ENCODE data around the gene RBFOX2. TPM values are rescaled to one million over a fixed set of nuclear protein-coding genes. Genes with fewer than 3 reads are reported as not detected.

The RBFOX2 gene
- total and polyA plus RNA-seq, 3 experiments from 2014 or later = 0.86 to 7.1 (median 6.1) TPM

DNA sequence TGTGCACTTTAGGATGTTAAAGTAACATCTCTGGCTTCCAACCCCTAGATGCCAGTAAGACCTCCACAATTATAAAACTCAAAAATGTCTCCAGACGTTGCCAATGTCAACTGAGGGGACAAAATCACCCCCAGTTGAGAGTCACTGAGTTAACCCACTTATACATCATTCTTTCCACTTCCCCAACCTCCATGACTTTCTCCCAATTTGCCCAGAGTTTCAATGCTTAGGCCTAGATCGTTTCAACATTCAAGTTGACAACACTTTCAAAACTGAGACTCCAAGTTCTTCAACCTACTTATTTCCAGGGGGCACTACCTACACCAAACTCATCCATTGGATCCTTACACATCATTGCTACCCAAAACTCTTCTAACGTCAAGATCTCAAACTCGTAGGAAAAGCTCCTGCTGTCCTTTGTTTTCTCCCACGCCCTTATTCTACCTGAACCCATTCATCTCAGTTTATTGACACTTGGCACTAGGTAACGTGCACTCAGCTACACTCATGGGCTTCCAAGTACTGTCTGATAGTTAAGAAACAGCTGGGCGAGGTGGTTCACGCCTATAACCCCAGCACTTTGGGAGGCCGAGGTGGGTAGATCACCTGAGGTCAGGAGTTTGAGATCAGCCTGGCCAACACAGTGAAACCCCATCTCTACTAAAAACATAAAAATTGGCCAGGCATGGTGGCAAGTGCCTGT, 24.5 kb downstream of the RBFOX2 start:
- no peaks in the 10 kb centered on the region for H3K4me1 Mint-ChIP-seq
- H3K4me3 Mint-ChIP-seq = no peak overlapping the region
- Histone ChIP-seq H3K9me3 (ENCODE audit: low read length) (no peaks in the 10 kb centered on the region), H3K4me3 (ENCODE audit: low read length) (no peak overlapping the region), H3K27me3 (ENCODE audit: insufficient read depth, low read length, poor library complexity, severe bottlenecking) (no peaks in the 10 kb centered on the region), H3K36me3 (ENCODE audit: insufficient read depth, low read length) (no peaks in the 10 kb centered on the region), H3K27ac (ENCODE audit: low read depth, low read length) (no peak overlapping the region), H3K4me1 (ENCODE audit: insufficient read depth, low read length) (no peaks in the 10 kb centered on the region)
- peaks cover 11 to 42% of the 10 kb centered on the region in 2 donors for H3K27me3 Mint-ChIP-seq
- H3K27ac Mint-ChIP-seq = peak overlapping the region in 1 of 8 donors; percentile 56
- DNase-seq = no peak
- POLR2A ChIA-PET = no interaction called here
- H3K36me3 Mint-ChIP-seq = peaks cover 0 to 2% (median 0%) of the 10 kb centered on the region in 3 donors
- CTCF ChIA-PET = no interaction called here
- H3K9me3 Mint-ChIP-seq = no peaks in the 10 kb centered on the region

GRCh38 chr22:36002718-36003260, 25.8 kb downstream of the RBFOX2 start:
- ChIA-PET CTCF (no interaction called here), POLR2A (no interaction called here)
- H3K36me3 Mint-ChIP-seq = peaks cover 0 to 2% (median 0%) of the 10 kb centered on the region in 3 donors
- H3K4me3 Mint-ChIP-seq = no peak overlapping the region
- Histone ChIP-seq H3K27me3 (ENCODE audit: insufficient read depth, low read length, poor library complexity, severe bottlenecking) (no peaks in the 10 kb centered on the region), H3K27ac (ENCODE audit: low read depth, low read length) (no peak overlapping the region), H3K4me3 (ENCODE audit: low read length) (no peak overlapping the region), H3K36me3 (ENCODE audit: insufficient read depth, low read length) (no peaks in the 10 kb centered on the region), H3K9me3 (ENCODE audit: low read length) (no peaks in the 10 kb centered on the region), H3K4me1 (ENCODE audit: insufficient read depth, low read length) (no peaks in the 10 kb centered on the region)
- no peaks in the 10 kb centered on the region for H3K4me1 Mint-ChIP-seq
- no peaks in the 10 kb centered on the region for H3K9me3 Mint-ChIP-seq
- no peak overlapping the region for H3K27ac Mint-ChIP-seq
- DNase-seq = no peak
- peaks cover 11 to 37% of the 10 kb centered on the region in 2 donors for H3K27me3 Mint-ChIP-seq

- H3K4me1 ChIP-seq (ENCODE audit: insufficient read depth, low read length) = no peaks in the 10 kb centered on the region
- Mint-ChIP-seq H3K4me3 (no peak overlapping the region), H3K27me3 (peaks cover 8 to 36% of the 10 kb centered on the region in 2 donors), H3K9me3 (no peaks in the 10 kb centered on the region), H3K36me3 (peaks cover 0 to 2% (median 0%) of the 10 kb centered on the region in 3 donors), H3K4me1 (no peaks in the 10 kb centered on the region), H3K27ac (no peak overlapping the region)
- no peaks in the 10 kb centered on the region for H3K27me3 ChIP-seq (ENCODE audit: insufficient read depth, low read length, poor library complexity, severe bottlenecking)
- H3K27ac ChIP-seq (ENCODE audit: low read depth, low read length) = no peak overlapping the region
- POLR2A ChIA-PET = no interaction called here
- no peaks in the 10 kb centered on the region for H3K36me3 ChIP-seq (ENCODE audit: insufficient read depth, low read length)
- CTCF ChIA-PET = no interaction called here
- no peaks in the 10 kb centered on the region for H3K9me3 ChIP-seq (ENCODE audit: low read length)
- no peak for DNase-seq
- H3K4me3 ChIP-seq (ENCODE audit: low read length) = no peak overlapping the region
These were observed 26.5 kb downstream of the RBFOX2 start for GRCh38 chr22:36002084-36002483.

GRCh38 chr22:35998748-35999147, 29.9 kb downstream of the RBFOX2 start:
- Histone ChIP-seq H3K4me3 (ENCODE audit: low read length) (no peak overlapping the region), H3K36me3 (ENCODE audit: insufficient read depth, low read length) (no peaks in the 10 kb centered on the region), H3K4me1 (ENCODE audit: insufficient read depth, low read length) (no peaks in the 10 kb centered on the region), H3K27ac (ENCODE audit: low read depth, low read length) (no peak overlapping the region), H3K27me3 (ENCODE audit: insufficient read depth, low read length, poor library complexity, severe bottlenecking) (no peaks in the 10 kb centered on the region), H3K9me3 (ENCODE audit: low read length) (no peaks in the 10 kb centered on the region)
- H3K27me3 Mint-ChIP-seq = peaks cover 5 to 25% of the 10 kb centered on the region in 2 donors
- no peaks in the 10 kb centered on the region for H3K4me1 Mint-ChIP-seq
- H3K27ac Mint-ChIP-seq = no peak overlapping the region
- ChIA-PET CTCF (interaction anchor here (0.7 kb wide), 1 partner anchor 67 kb away, joined by 3 read pairs; no protein-coding TSS in a partner anchor), POLR2A (no interaction called here)
- no peak for DNase-seq
- H3K4me3 Mint-ChIP-seq = no peak overlapping the region
- no peaks in the 10 kb centered on the region for H3K9me3 Mint-ChIP-seq
- no peaks in the 10 kb centered on the region for H3K36me3 Mint-ChIP-seq

GRCh38 chr22:35997438-35997837, 31.2 kb downstream of the RBFOX2 start:
- Mint-ChIP-seq H3K36me3 (no peaks in the 10 kb centered on the region), H3K27me3 (peaks cover 3 to 29% of the 10 kb centered on the region in 2 donors), H3K4me3 (no peak overlapping the region), H3K27ac (no peak overlapping the region), H3K4me1 (no peaks in the 10 kb centered on the region), H3K9me3 (no peaks in the 10 kb centered on the region)
- no peak for DNase-seq
- H3K36me3 ChIP-seq (ENCODE audit: insufficient read depth, low read length) = no peaks in the 10 kb centered on the region
- H3K27me3 ChIP-seq (ENCODE audit: insufficient read depth, low read length, poor library complexity, severe bottlenecking) = no peaks in the 10 kb centered on the region
- ChIA-PET POLR2A (no interaction called here), CTCF (no interaction called here)
- no peaks in the 10 kb centered on the region for H3K4me1 ChIP-seq (ENCODE audit: insufficient read depth, low read length)
- no peak overlapping the region for H3K4me3 ChIP-seq (ENCODE audit: low read length)
- no peaks in the 10 kb centered on the region for H3K9me3 ChIP-seq (ENCODE audit: low read length)
- H3K27ac ChIP-seq (ENCODE audit: low read depth, low read length) = no peak overlapping the region

DNA sequence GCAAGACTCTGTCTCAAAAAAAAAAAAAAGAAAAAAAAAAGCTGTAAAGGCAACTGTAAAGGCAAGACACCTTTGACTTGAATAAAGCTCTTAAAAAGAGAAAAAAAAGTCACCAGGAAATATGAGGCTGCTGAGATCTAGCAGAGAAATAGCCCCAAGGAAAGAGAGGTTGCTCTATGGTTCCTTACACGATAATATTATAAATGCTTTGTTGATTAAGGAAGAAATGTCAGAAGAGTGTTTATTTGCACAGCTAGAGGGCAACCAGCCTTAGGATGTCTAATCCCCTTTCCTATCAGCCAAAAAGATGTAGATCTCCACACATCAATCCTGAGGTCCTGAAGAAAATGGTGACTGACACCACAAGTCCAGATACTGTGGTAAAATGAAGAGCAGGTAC, 32.0 kb downstream of the RBFOX2 start:
- Histone ChIP-seq H3K4me1 (ENCODE audit: insufficient read depth, low read length) (no peaks in the 10 kb centered on the region), H3K4me3 (ENCODE audit: low read length) (no peak overlapping the region), H3K27ac (ENCODE audit: low read depth, low read length) (no peak overlapping the region), H3K9me3 (ENCODE audit: low read length) (no peaks in the 10 kb centered on the region), H3K36me3 (ENCODE audit: insufficient read depth, low read length) (no peaks in the 10 kb centered on the region), H3K27me3 (ENCODE audit: insufficient read depth, low read length, poor library complexity, severe bottlenecking) (no peaks in the 10 kb centered on the region)
- ChIA-PET POLR2A (no interaction called here), CTCF (no interaction called here)
- Mint-ChIP-seq H3K36me3 (no peaks in the 10 kb centered on the region), H3K4me1 (no peaks in the 10 kb centered on the region), H3K27me3 (peaks cover 3 to 35% of the 10 kb centered on the region in 2 donors), H3K4me3 (no peak overlapping the region), H3K27ac (no peak overlapping the region), H3K9me3 (no peaks in the 10 kb centered on the region)
- no peak for DNase-seq

DNA sequence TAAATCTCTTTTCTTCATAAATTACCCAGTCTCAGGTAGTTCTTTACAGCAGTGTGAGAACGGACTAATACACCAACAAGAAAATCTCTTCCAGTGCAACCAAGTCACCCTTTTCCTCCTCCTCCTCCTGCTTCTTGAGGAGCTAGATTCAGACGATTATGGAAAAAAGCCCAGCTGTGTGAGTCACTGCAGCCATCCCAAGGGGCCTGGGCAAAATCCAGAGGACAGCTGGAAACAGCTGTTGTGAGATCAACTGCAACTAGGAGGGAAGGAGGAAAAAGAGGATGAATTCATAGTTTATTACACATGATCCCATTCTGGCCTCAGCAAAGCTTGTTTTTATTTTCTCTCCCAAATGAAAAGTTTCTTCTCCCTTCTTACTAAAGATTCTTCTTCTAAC, 32.9 kb downstream of the RBFOX2 start:
- no peaks in the 10 kb centered on the region for H3K36me3 Mint-ChIP-seq
- H3K27me3 ChIP-seq (ENCODE audit: insufficient read depth, low read length, poor library complexity, severe bottlenecking) = no peaks in the 10 kb centered on the region
- no peak overlapping the region for H3K4me3 ChIP-seq (ENCODE audit: low read length)
- H3K27ac ChIP-seq (ENCODE audit: low read depth, low read length) = no peak overlapping the region
- ChIA-PET POLR2A (no interaction called here), CTCF (no interaction called here)
- H3K4me1 ChIP-seq (ENCODE audit: insufficient read depth, low read length) = no peaks in the 10 kb centered on the region
- DNase-seq = no peak
- H3K9me3 ChIP-seq (ENCODE audit: low read length) = no peaks in the 10 kb centered on the region
- H3K4me1 Mint-ChIP-seq = no peaks in the 10 kb centered on the region
- H3K27me3 Mint-ChIP-seq = peaks cover 3 to 35% of the 10 kb centered on the region in 2 donors
- H3K9me3 Mint-ChIP-seq = no peaks in the 10 kb centered on the region
- H3K36me3 ChIP-seq (ENCODE audit: insufficient read depth, low read length) = no peaks in the 10 kb centered on the region
- H3K27ac Mint-ChIP-seq = no peak overlapping the region
- H3K4me3 Mint-ChIP-seq = no peak overlapping the region

DNA sequence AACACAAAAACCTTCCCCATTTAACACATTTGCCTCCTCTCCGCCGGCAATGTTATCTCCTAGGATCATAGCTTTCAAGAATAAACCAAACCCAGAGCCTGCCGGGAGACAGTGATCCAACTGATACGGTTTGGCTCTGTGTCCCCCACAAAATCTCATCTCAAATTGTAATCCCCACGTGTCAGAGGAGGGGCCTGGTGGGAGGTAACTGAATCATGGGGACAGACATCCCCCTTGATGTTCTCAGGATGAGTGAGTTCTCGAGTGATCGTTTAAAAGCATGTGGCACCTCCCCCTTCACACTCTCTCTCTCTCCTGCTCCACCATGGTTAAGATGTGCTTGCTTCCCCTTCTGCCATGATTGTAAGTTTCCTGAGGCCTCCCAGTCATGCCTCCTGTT, 33.3 kb downstream of the RBFOX2 start:
- Mint-ChIP-seq H3K36me3 (no peaks in the 10 kb centered on the region), H3K27ac (no peak overlapping the region), H3K4me3 (no peak overlapping the region), H3K27me3 (peaks cover 3 to 35% of the 10 kb centered on the region in 2 donors), H3K4me1 (no peaks in the 10 kb centered on the region), H3K9me3 (no peaks in the 10 kb centered on the region)
- CTCF ChIA-PET = no interaction called here
- POLR2A ChIA-PET = no interaction called here
- Histone ChIP-seq H3K9me3 (ENCODE audit: low read length) (no peaks in the 10 kb centered on the region), H3K27me3 (ENCODE audit: insufficient read depth, low read length, poor library complexity, severe bottlenecking) (no peaks in the 10 kb centered on the region), H3K36me3 (ENCODE audit: insufficient read depth, low read length) (no peaks in the 10 kb centered on the region), H3K4me1 (ENCODE audit: insufficient read depth, low read length) (no peaks in the 10 kb centered on the region), H3K4me3 (ENCODE audit: low read length) (no peak overlapping the region), H3K27ac (ENCODE audit: low read depth, low read length) (no peak overlapping the region)
- DNase-seq = no peak
